Karpas-422 (cell line): Measurements from ENCODE around the gene PGAM5. TPM values are rescaled to one million over a fixed set of nuclear protein-coding genes. Genes with fewer than 3 reads are reported as not detected.

Experiments
- DNase-seq: peaks from one replicate; pipeline ENCODE4 v3.0.0-alpha.2; 2015
- H2AFZ ChIP-seq: fragments of 200-600 bp; sonication (generic); 2 replicates; pipeline ENCODE4 v1.6.1; 2014; ENCODE audit warnings: antibody characterized with exemption, low read length, mixed read lengths
- H3K27ac ChIP-seq: fragments of 200-600 bp; sonication (generic); 2 replicates; pipeline ENCODE4 v1.5.1; 2014; ENCODE audit warnings: mild to moderate bottlenecking, low read length, moderate library complexity
- H3K27me3 ChIP-seq: fragments of 200-600 bp; sonication (generic); 2 replicates; pipeline ENCODE4 v1.6.1; 2014; ENCODE audit warnings: low read length, mixed read lengths
- H3K36me3 ChIP-seq: fragments of 200-600 bp; sonication (generic); 2 replicates; pipeline ENCODE4 v1.6.1; 2014; ENCODE audit warnings: low read length, mixed read lengths; ENCODE audit not compliant: insufficient read depth
- H3K4me1 ChIP-seq: fragments of 200-600 bp; sonication (generic); 2 replicates; pipeline ENCODE4 v1.6.1; 2014; ENCODE audit warnings: mild to moderate bottlenecking, low read length, mixed read lengths
- H3K4me2 ChIP-seq: fragments of 200-600 bp; sonication (generic); 2 replicates; pipeline ENCODE4 v1.6.1; 2014; ENCODE audit warnings: low read length, low read depth, mild to moderate bottlenecking; ENCODE audit not compliant: poor library complexity, severe bottlenecking
- H3K4me3 ChIP-seq: fragments of 200-600 bp; sonication (generic); 2 replicates; pipeline ENCODE4 v1.5.1; 2014; ENCODE audit warnings: mild to moderate bottlenecking, antibody characterized with exemption, low read length, mixed read lengths
- H3K79me2 ChIP-seq: fragments of 200-600 bp; sonication (generic); 2 replicates; pipeline ENCODE4 v1.6.1; 2014; ENCODE audit warnings: mild to moderate bottlenecking, low read length, mixed read lengths
- H3K9ac ChIP-seq: fragments of 200-600 bp; sonication (generic); 2 replicates; pipeline ENCODE4 v1.6.0; 2014; ENCODE audit warnings: low read length
- H3K9me2 ChIP-seq: fragments of 200-600 bp; sonication (generic), shearing (Covaris generic); replicated peaks from 2 replicates; pipeline ENCODE4 v1.6.0; 2014; ENCODE audit warnings: mild to moderate bottlenecking, low read length, moderate library complexity; ENCODE audit not compliant: insufficient read depth
- H3K9me3 ChIP-seq: fragments of 300-700, 200-600 bp; sonication (generic); 2 replicates; pipeline ENCODE4 v1.6.1; 2014; ENCODE audit warnings: low read length, mixed read lengths
- H4K20me1 ChIP-seq: fragments of 200-600 bp; sonication (generic); 2 replicates; pipeline ENCODE4 v1.6.1; 2014; ENCODE audit warnings: mild to moderate bottlenecking, antibody characterized with exemption, low read length, low read depth; ENCODE audit not compliant: insufficient read depth
- total RNA-seq: library from RNA; depleted of rRNA; stranded (reverse); fragments of >200 nt; shearing (Covaris generic); gene quantifications from 2 replicates; pipeline ENCODE4 v1.2.3, GENCODE V29; 2014; ENCODE audit warnings: low replicate concordance

PGAM5 gene
- total RNA-seq, 1 experiment from 2014 or later = 42.5 TPM

GRCh38 chr12:132736913-132737312, 26.3 kb downstream of the PGAM5 start:
- Histone ChIP-seq H3K4me3 (no peak overlapping the region), H3K4me2 (no peak overlapping the region), H3K36me3 (peaks cover 57% of the 10 kb centered on the region), H3K79me2 (peaks cover 13% of the 10 kb centered on the region), H3K9me3 (no peaks in the 10 kb centered on the region), H3K4me1 (no peaks in the 10 kb centered on the region), H3K27me3 (no peaks in the 10 kb centered on the region), H3K27ac (no peak overlapping the region), H3K9ac (no peak overlapping the region), H4K20me1 (no peaks in the 10 kb centered on the region), H3K9me2 (no peaks in the 10 kb centered on the region), H2AFZ (no peak overlapping the region)
- no peak for DNase-seq

GRCh38 chr12:132739600-132740312, 29.1 kb downstream of the PGAM5 start:
- Histone ChIP-seq H3K4me1 (no peaks in the 10 kb centered on the region), H2AFZ (no peak overlapping the region), H3K4me2 (no peak overlapping the region), H3K9me3 (no peaks in the 10 kb centered on the region), H3K36me3 (peaks cover 70% of the 10 kb centered on the region), H3K9me2 (no peaks in the 10 kb centered on the region), H3K9ac (no peak overlapping the region), H4K20me1 (0 out of 2 replicates have a peak, but pooled peaks cover 4% of the 10 kb centered on the region), H3K27me3 (no peaks in the 10 kb centered on the region), H3K27ac (no peak overlapping the region), H3K4me3 (no peak overlapping the region), H3K79me2 (peaks cover 38% of the 10 kb centered on the region)
- no peak for DNase-seq

- Histone ChIP-seq H3K9me2 (no peaks in the 10 kb centered on the region), H2AFZ (no peak overlapping the region), H3K27me3 (no peaks in the 10 kb centered on the region), H4K20me1 (0 out of 2 replicates have a peak, but pooled peaks cover 4% of the 10 kb centered on the region), H3K79me2 (peaks cover 41% of the 10 kb centered on the region), H3K4me2 (no peak overlapping the region), H3K4me1 (no peaks in the 10 kb centered on the region), H3K9me3 (no peaks in the 10 kb centered on the region), H3K9ac (no peak overlapping the region), H3K4me3 (no peak overlapping the region), H3K36me3 (peaks cover 70% of the 10 kb centered on the region), H3K27ac (no peak overlapping the region)
- DNase-seq = no peak
Measured at GRCh38 chr12:132740313-132740646, 29.6 kb downstream of the PGAM5 start.

GRCh38 chr12:132740652-132741051, 30.0 kb downstream of the PGAM5 start:
- H2AFZ ChIP-seq = no peak overlapping the region
- H3K27me3 ChIP-seq = no peaks in the 10 kb centered on the region
- no peaks in the 10 kb centered on the region for H3K9me2 ChIP-seq
- H3K4me1 ChIP-seq = no peaks in the 10 kb centered on the region
- H4K20me1 ChIP-seq = 0 out of 2 replicates have a peak, but pooled peaks cover 4% of the 10 kb centered on the region
- H3K27ac ChIP-seq = no peak overlapping the region
- peaks cover 45% of the 10 kb centered on the region for H3K79me2 ChIP-seq
- H3K4me3 ChIP-seq = no peak overlapping the region
- H3K4me2 ChIP-seq = no peak overlapping the region
- H3K9ac ChIP-seq = no peak overlapping the region
- no peaks in the 10 kb centered on the region for H3K9me3 ChIP-seq
- no peak for DNase-seq
- peaks cover 73% of the 10 kb centered on the region for H3K36me3 ChIP-seq

- no peak overlapping the region for H3K4me3 ChIP-seq
- peaks cover 75% of the 10 kb centered on the region for H3K36me3 ChIP-seq
- H3K79me2 ChIP-seq = peaks cover 51% of the 10 kb centered on the region
- H2AFZ ChIP-seq = no peak overlapping the region
- H3K27ac ChIP-seq = no peak overlapping the region
- no peaks in the 10 kb centered on the region for H3K4me1 ChIP-seq
- no peak for DNase-seq
- no peak overlapping the region for H3K9ac ChIP-seq
- no peak overlapping the region for H3K4me2 ChIP-seq
- no peaks in the 10 kb centered on the region for H3K27me3 ChIP-seq
- 0 out of 2 replicates have a peak, but pooled peaks cover 4% of the 10 kb centered on the region for H4K20me1 ChIP-seq
- H3K9me3 ChIP-seq = no peaks in the 10 kb centered on the region
- no peaks in the 10 kb centered on the region for H3K9me2 ChIP-seq
Measured at GRCh38 chr12:132741620-132742019, 31.0 kb downstream of the PGAM5 start.

GRCh38 chr12:132743831-132744230, 33.2 kb downstream of the PGAM5 start:
- no peaks in the 10 kb centered on the region for H3K9me2 ChIP-seq
- peaks cover 73% of the 10 kb centered on the region for H3K36me3 ChIP-seq
- no peaks in the 10 kb centered on the region for H3K9me3 ChIP-seq
- no peaks in the 10 kb centered on the region for H3K27me3 ChIP-seq
- H3K27ac ChIP-seq = no peak overlapping the region
- peaks cover 64% of the 10 kb centered on the region for H3K79me2 ChIP-seq
- H3K4me2 ChIP-seq = no peak overlapping the region
- H2AFZ ChIP-seq = no peak overlapping the region
- no peak overlapping the region for H3K4me3 ChIP-seq
- H3K9ac ChIP-seq = no peak overlapping the region
- H3K4me1 ChIP-seq = no peaks in the 10 kb centered on the region
- 0 out of 2 replicates have a peak, but pooled peaks cover 4% of the 10 kb centered on the region for H4K20me1 ChIP-seq
- no peak for DNase-seq

- H3K4me1 ChIP-seq = no peaks in the 10 kb centered on the region
- no peak for DNase-seq
- peaks cover 68% of the 10 kb centered on the region for H3K79me2 ChIP-seq
- no peaks in the 10 kb centered on the region for H3K9me3 ChIP-seq
- H3K9me2 ChIP-seq = no peaks in the 10 kb centered on the region
- no peak overlapping the region for H3K27ac ChIP-seq
- no peak overlapping the region for H3K4me2 ChIP-seq
- H3K4me3 ChIP-seq = no peak overlapping the region
- H3K27me3 ChIP-seq = no peaks in the 10 kb centered on the region
- H3K9ac ChIP-seq = no peak overlapping the region
- peaks cover 64% of the 10 kb centered on the region for H3K36me3 ChIP-seq
- 0 out of 2 replicates have a peak, but pooled peaks cover 4% of the 10 kb centered on the region for H4K20me1 ChIP-seq
- no peak overlapping the region for H2AFZ ChIP-seq
Measured at GRCh38 chr12:132746613-132747012, 36.0 kb downstream of the PGAM5 start.

- Histone ChIP-seq H3K36me3 (peaks cover 58% of the 10 kb centered on the region), H3K9me3 (no peaks in the 10 kb centered on the region), H3K4me1 (no peaks in the 10 kb centered on the region), H2AFZ (no peak overlapping the region), H3K27ac (no peak overlapping the region), H3K27me3 (no peaks in the 10 kb centered on the region), H3K79me2 (peaks cover 67% of the 10 kb centered on the region), H3K9ac (no peak overlapping the region), H3K4me3 (no peak overlapping the region), H4K20me1 (0 out of 2 replicates have a peak, but pooled peaks cover 2% of the 10 kb centered on the region), H3K4me2 (no peak overlapping the region), H3K9me2 (no peaks in the 10 kb centered on the region)
- no peak for DNase-seq
Measured at GRCh38 chr12:132747395-132747794, 36.8 kb downstream of the PGAM5 start.
